HG03520 (cell line): Measurements from ENCODE around the gene ARHGAP18.

Experiments
- ATAC-seq: cut with Tn5 transposase; IDR thresholded peaks from one replicate; pipeline ENCODE4 v1.9.1; 2021; ENCODE audit warnings: mild to moderate bottlenecking, moderate library complexity; ENCODE audit not compliant: unreplicated experiment

Gene ARHGAP18

GRCh38 chr6:129709769-129710449 lies at the start of gene ARHGAP18:
TSS of gene ARHGAP18 (minus strand) at chr6:129710177. CDS start at chr6:129710136, 41 bp downstream.
- peak; percentile 90 for ATAC-seq

GRCh38 chr6:129755787-129756186 lies 45.8 kb upstream of the ARHGAP18 start:
- ATAC-seq, result no peak

- no peak for ATAC-seq
These were observed 44.8 kb upstream of the ARHGAP18 start for GRCh38 chr6:129754750-129755149.

- no peak for ATAC-seq
These were observed 43.4 kb upstream of the ARHGAP18 start for GRCh38 chr6:129753422-129753821.

GRCh38 chr6:129751384-129751783 lies 41.4 kb upstream of the ARHGAP18 start:
- no peak for ATAC-seq

- no peak for ATAC-seq
These were observed 40.4 kb upstream of the ARHGAP18 start for GRCh38 chr6:129750360-129750759.

- no peak for ATAC-seq
These were observed 39.8 kb upstream of the ARHGAP18 start for GRCh38 chr6:129749749-129750120.

- no peak for ATAC-seq
These were observed 39.1 kb upstream of the ARHGAP18 start for GRCh38 chr6:129748901-129749748.

- ATAC-seq, result peak; percentile 89
These were observed 38.4 kb upstream of the ARHGAP18 start for GRCh38 chr6:129748212-129748900.

GRCh38 chr6:129747588-129748112 lies 37.7 kb upstream of the ARHGAP18 start:
- no peak for ATAC-seq

- ATAC-seq, result no peak
These were observed 34.9 kb upstream of the ARHGAP18 start for GRCh38 chr6:129744880-129745237.

- no peak for ATAC-seq
These were observed 34.4 kb upstream of the ARHGAP18 start for GRCh38 chr6:129744201-129744879.

GRCh38 chr6:129740013-129740412 lies 30.0 kb upstream of the ARHGAP18 start:
- no peak for ATAC-seq

GRCh38 chr6:129736105-129736504 lies 26.1 kb upstream of the ARHGAP18 start:
- ATAC-seq, result no peak

GRCh38 chr6:129733290-129733689 lies 23.3 kb upstream of the ARHGAP18 start:
- no peak for ATAC-seq

GRCh38 chr6:129732542-129732941 lies 22.6 kb upstream of the ARHGAP18 start:
- no peak for ATAC-seq

- ATAC-seq, result no peak
These were observed 22.1 kb upstream of the ARHGAP18 start for GRCh38 chr6:129732034-129732433.

GRCh38 chr6:129731428-129731827 lies 21.5 kb upstream of the ARHGAP18 start:
- no peak for ATAC-seq

GRCh38 chr6:129730477-129731165 lies 20.6 kb upstream of the ARHGAP18 start:
- peak; percentile 62 for ATAC-seq

GRCh38 chr6:129726650-129727049 lies 16.7 kb upstream of the ARHGAP18 start:
- ATAC-seq, result no peak
